HL-60/S4 (cell line): ENCODE measurements around the gene KCNAB2.
"Not testable (repeated sequence)": the region's sequence is repeated elsewhere in the genome, so short reads cannot be mapped to it uniquely, and the experiment has no call there.

Experiments
- in situ Hi-C: fragments of 300-500 bp; cut with MboI; formaldehyde crosslinking; loops from 2 replicates; pipeline ENCODE4 v1.14.3; 2022; ENCODE audit warnings: low sequenced_read_pairs

Gene KCNAB2

DNA sequence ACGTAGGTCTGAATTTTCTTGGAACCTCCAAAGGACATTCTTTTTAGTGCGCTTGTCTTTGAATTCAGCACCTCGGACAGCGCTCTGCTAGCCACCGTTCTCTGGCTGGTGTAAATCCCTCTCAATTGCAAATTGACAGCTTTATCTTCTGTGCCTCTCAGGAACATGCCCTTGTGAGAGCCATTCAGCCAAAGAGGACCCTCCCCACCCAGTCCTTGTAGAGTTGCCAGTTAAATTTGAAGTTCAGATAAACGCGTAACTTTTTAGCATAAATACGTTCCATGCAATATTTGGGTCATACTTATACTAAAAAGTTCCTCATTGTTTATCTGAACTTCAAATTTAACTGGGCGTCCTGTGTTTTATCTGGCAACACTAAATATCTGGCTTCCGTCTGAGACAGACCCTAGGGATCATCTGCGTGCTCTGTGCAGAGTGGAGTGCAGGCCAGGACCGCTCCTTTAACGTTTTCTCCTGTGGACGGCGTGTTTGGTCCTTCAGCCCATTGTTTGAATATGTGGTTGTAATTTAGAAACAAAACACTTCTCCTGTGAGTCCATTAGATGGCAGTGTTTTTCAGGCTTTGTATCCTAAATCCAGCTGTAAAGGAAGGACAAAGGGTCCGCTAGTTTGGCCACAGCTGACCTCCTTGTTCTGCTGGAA lies 7.0 kb downstream of the KCNAB2 start:
- in situ Hi-C loops, result no loop called here

GRCh38 chr1:6053206-6053546 lies 7.5 kb downstream of the KCNAB2 start:
- in situ Hi-C loops, result no loop called here

- in situ Hi-C loops, result no loop called here
These were observed 8.9 kb downstream of the KCNAB2 start for GRCh38 chr1:6054596-6054995.

DNA sequence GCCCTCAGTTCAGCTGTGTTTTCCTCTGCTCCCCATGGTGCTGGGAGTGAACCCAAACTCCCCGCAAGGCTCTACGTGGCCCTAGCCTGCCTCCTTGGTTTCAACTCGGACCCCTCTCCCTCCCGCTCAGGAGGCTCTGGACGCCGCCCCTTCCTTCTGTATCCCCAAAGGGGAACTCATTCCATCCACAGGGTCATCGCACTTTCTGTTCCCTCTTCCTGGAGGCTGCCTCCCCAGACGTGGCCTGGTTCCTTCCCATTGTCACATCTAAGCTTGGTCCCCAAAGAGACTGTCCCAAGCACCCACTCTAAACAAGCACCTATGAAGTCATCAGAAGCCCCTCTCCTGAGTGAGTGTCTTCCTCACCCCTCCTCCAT lies 10.9 kb downstream of the KCNAB2 start:
- in situ Hi-C loops, result no loop called here

- in situ Hi-C loops, result no loop called here
These were observed 11.6 kb downstream of the KCNAB2 start for GRCh38 chr1:6057170-6057845.

GRCh38 chr1:6059866-6060265 lies 14.2 kb downstream of the KCNAB2 start:
- in situ Hi-C loops, result no loop called here

- in situ Hi-C loops, result no loop called here
These were observed 17.0 kb downstream of the KCNAB2 start for GRCh38 chr1:6062670-6063069.

- in situ Hi-C loops, result not testable (repeated sequence)
These were observed 17.9 kb downstream of the KCNAB2 start for GRCh38 chr1:6063532-6064053.

- in situ Hi-C loops, result no loop called here
These were observed 19.6 kb downstream of the KCNAB2 start for GRCh38 chr1:6065093-6065858.

DNA sequence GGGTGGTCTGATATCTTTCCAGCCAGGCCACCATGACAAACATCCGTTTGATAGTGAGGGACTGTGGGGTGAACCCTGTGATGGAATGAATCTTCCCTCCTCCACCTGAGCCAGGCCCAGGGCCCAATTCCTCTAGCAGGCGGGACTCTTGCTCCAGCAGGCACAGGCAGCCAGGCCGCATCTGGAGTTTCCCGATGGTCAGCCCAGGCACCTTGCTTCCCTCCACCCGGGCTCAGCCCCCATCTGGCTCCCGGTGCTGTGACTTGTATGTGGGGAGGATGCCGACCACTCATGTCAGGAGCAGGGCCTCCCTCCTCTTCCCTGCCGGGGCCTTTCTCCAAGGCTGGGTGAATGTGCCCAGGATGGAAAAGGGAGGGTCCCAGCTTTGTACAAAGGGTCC lies 21.0 kb downstream of the KCNAB2 start:
- in situ Hi-C loops, result no loop called here

DNA sequence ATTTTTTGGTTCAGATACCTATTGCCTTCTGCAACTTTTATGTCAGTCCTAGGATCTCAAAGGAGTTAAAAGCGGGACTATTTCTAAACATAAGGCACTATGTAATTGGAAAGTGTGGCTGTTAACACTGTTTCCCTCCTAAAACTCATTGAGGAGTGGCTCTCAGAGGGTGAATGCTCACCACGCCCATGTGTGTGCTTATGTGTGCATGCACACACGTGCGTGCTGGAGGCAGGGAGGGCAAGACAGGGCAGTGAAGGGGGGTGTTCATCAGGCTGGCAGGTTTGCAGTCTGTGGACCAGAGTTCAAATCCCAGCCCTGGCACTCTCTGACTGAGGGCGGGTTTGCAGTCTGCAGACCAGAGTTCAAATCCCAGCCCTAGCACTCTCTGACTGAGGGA lies 22.4 kb downstream of the KCNAB2 start:
- in situ Hi-C loops, result no loop called here

DNA sequence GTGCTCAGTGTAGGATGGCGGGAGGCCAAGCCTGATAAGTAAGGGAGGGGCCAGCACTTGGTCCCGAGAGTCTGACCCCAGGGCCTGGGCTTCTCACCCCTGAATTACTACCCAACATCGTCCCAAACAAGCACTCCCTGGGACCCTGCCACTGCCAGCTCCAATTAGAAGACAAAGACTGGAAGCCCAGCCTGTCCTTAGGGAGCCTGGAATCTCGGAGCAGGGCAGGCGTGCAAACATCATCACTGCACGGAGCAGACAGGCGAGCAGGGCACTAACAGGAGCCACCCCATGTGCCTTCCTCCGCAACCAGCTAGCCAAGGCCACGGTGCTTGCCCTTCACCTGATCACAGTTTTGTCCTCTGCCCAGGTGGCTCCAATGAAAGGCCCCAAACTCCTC lies 23.2 kb downstream of the KCNAB2 start:
- in situ Hi-C loops, result no loop called here

GRCh38 chr1:6069573-6069972 lies 23.9 kb downstream of the KCNAB2 start:
- in situ Hi-C loops, result no loop called here

- in situ Hi-C loops, result no loop called here
These were observed 24.8 kb downstream of the KCNAB2 start for GRCh38 chr1:6070450-6070974.

DNA sequence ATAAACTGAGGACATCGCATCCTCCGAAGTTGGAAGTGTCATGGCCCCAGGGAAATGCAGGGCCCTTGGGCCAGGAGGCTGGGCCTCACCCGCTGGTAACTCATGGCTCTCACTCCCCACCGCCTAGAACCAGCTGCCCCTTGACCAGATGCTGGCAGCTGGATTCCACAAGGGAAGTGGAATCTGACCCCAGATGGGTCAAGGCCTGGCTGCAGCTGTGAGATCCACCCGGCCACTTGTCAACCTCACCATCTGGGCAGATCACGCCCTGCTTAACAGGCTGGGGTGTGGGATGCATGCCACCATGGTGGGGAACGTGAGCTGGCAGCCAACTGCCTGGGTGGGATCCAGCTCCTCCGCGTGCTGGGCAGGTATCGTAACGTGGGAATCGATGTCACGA lies 25.5 kb downstream of the KCNAB2 start:
- in situ Hi-C loops, result no loop called here

DNA sequence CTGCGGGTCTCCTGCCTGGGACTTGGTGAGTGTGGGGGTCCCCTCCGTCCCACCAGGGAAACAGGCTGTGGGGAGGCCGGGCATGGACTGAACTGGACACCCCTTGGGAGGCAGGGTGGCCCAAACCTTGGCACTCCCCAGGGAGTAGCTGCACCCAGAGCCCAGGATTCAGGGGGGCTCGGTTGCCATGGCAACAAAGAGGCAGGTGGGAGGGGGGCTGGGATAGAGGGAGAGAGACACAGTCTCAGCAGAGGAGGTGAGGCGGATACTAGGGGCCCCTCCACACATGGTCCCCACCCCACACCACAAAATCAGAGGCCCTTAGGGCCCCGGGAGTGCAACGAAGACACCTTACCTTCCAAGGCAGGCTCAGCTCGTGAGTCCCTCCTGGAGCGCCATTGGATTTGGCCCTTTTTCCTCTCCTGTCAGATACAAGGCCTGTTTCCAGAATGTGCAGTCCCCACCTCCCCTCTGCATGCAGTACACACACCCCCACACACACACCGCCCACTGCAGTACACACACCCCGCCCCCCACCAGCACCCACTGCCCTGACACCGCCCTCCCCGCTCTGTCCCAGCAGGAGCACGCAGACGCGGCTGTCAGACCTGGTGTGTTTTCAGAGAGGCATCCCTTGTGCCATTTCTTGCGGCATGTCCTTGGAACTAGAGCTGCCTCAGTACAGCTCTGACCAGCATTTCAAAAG lies 27.2 kb downstream of the KCNAB2 start:
- in situ Hi-C loops, result no loop called here

GRCh38 chr1:6073480-6074053 lies 27.9 kb downstream of the KCNAB2 start:
- in situ Hi-C loops, result no loop called here

DNA sequence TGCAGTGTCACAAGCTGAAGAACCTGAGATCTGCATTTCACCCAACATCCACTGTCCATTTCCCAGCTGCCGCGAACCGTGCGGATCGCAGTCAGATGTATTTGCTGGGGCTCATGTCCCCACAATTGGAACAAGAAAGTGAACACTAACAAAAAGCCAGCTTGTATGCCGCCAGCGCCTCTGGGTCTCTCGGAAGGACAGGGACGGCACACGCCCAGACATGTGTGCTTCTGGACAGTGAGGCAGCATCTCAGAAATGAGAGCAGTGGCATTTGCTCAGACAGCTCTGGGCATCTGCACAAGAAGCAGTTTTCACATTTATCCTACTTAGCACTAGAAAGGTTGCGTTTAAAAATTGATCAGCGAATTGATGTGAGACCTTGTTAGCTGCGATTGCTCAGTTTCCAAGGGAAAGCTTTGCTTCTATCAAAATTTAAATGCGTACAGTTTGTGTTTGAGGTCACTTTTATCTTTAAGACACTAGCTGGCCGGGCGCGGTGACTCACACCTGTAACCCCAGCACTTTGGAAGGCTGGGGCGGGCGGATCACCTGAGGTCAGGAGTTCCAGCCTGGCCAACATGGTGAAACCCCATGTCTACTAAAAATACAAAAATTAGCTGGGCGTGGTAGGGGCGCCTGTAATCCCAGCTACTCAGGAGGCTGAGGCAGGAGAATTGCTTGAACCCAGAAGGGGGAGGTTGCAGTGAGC lies 28.7 kb downstream of the KCNAB2 start:
- in situ Hi-C loops, result no loop called here

DNA sequence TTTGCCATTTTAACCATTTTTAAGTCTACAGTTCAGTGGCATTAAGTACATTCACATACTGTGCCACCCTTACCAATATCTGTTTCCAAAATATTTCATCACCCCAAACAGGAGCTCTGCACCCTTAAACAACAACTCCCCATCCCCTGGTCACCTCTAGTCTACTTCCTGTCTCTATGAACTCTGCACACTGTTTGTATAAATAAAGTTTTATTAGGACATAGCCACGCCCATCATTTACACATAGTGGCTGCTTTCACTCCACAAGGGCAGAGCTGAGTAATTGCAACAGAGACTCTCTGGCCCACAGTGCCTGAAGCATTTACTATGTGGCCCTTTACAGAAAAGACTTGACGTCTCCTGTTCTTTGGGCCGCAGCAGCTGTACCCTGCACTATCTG lies 30.1 kb downstream of the KCNAB2 start:
- in situ Hi-C loops, result no loop called here

- in situ Hi-C loops, result not testable (repeated sequence)
These were observed 31.4 kb downstream of the KCNAB2 start for GRCh38 chr1:6077061-6077460.
